ENCODE data around the gene CNTNAP5. TPM values are rescaled to one million over a fixed set of nuclear protein-coding genes. Genes with fewer than 3 reads are reported as not detected.

CNTNAP5 gene
- total and polyA plus RNA-seq, 3 donors from 2014 or later: 0.29 to 0.39 (median 0.31) TPM

GRCh38 chr2:124886216-124886615 is 861.1 kb downstream of the CNTNAP5 start:
- Histone ChIP-seq H3K36me3 (ENCODE audit: low read depth, missing control alignments) (no peaks in the 10 kb centered on the region), H3K27ac (no peak overlapping the region), H3K27me3 (no peaks in the 10 kb centered on the region), H3K4me3 (no peak overlapping the region), H3K4me1 (no peaks in the 10 kb centered on the region), H3K9me3 (no peaks in the 10 kb centered on the region)
- intact Hi-C loops (cut with DNase I; ENCODE audit: low total_unique reads): no loop called here
- no peak for TF ChIP-seq CTCF (IDR thresholded peaks at IDR 0.05)
- TF ChIP-seq POLR2A (IDR thresholded peaks at IDR 0.05): no peak
- no peak for DNase-seq

- intact Hi-C loops (cut with DNase I; ENCODE audit: low total_unique reads): no loop called here
- 76 to 90% methylated on average over 3 of the region's 3 CpGs for WGBS, 2 donors
- DNase-seq: no peak
Observed at GRCh38 chr2:124887466-124887865, 862.4 kb downstream of the CNTNAP5 start.

GRCh38 chr2:124888431-124888830 is 863.3 kb downstream of the CNTNAP5 start:
- Histone ChIP-seq H3K4me1 (no peaks in the 10 kb centered on the region), H3K36me3 (ENCODE audit: low read depth, missing control alignments) (no peaks in the 10 kb centered on the region), H3K27ac (no peak overlapping the region), H3K27me3 (no peaks in the 10 kb centered on the region), H3K4me3 (no peak overlapping the region), H3K9me3 (no peaks in the 10 kb centered on the region)
- DNase-seq: no peak
- 90 to 95% methylated on average over 1 of the region's 1 CpG for WGBS, 2 donors
- TF ChIP-seq CTCF (IDR thresholded peaks at IDR 0.05) (no peak), POLR2A (IDR thresholded peaks at IDR 0.05) (no peak)
- intact Hi-C loops (cut with DNase I; ENCODE audit: low total_unique reads): no loop called here

More at GRCh38 chr2:124887466-124887865, 862.4 kb downstream of the CNTNAP5 start:
- Histone ChIP-seq H3K4me1 (no peaks in the 10 kb centered on the region), H3K4me3 (no peak overlapping the region), H3K9me3 (no peaks in the 10 kb centered on the region), H3K36me3 (ENCODE audit: low read depth, missing control alignments) (no peaks in the 10 kb centered on the region), H3K27me3 (no peaks in the 10 kb centered on the region), H3K27ac (no peak overlapping the region)
- TF ChIP-seq CTCF (IDR thresholded peaks at IDR 0.05) (no peak), POLR2A (IDR thresholded peaks at IDR 0.05) (no peak)

- Histone ChIP-seq H3K9me3 (no peaks in the 10 kb centered on the region), H3K4me1 (no peaks in the 10 kb centered on the region), H3K27ac (no peak overlapping the region), H3K36me3 (ENCODE audit: low read depth, missing control alignments) (no peaks in the 10 kb centered on the region), H3K4me3 (no peak overlapping the region), H3K27me3 (no peaks in the 10 kb centered on the region)
- no peak for TF ChIP-seq CTCF (IDR thresholded peaks at IDR 0.05)
- no peak for TF ChIP-seq POLR2A (IDR thresholded peaks at IDR 0.05)
- no peak for DNase-seq
- WGBS, 2 donors: 73 to 83% methylated on average over 2 of the region's 2 CpGs
- intact Hi-C loops (cut with DNase I; ENCODE audit: low total_unique reads): no loop called here
Observed at GRCh38 chr2:124894199-124894598, 869.1 kb downstream of the CNTNAP5 start.

GRCh38 chr2:124898827-124899226 is 873.7 kb downstream of the CNTNAP5 start:
- Histone ChIP-seq H3K27ac (no peak overlapping the region), H3K27me3 (no peaks in the 10 kb centered on the region), H3K9me3 (no peaks in the 10 kb centered on the region), H3K4me3 (no peak overlapping the region), H3K36me3 (ENCODE audit: low read depth, missing control alignments) (no peaks in the 10 kb centered on the region), H3K4me1 (no peaks in the 10 kb centered on the region)
- WGBS, 2 donors: 91 to 94% methylated on average over 4 of the region's 4 CpGs
- intact Hi-C loops (cut with DNase I; ENCODE audit: low total_unique reads): no loop called here
- no peak for TF ChIP-seq POLR2A (IDR thresholded peaks at IDR 0.05)
- TF ChIP-seq CTCF (IDR thresholded peaks at IDR 0.05): no peak
- DNase-seq: no peak
